Adrenal gland (tissue), 12 donors: ENCODE results near the gene COASY. TPM values are rescaled to one million over a fixed set of nuclear protein-coding genes. Genes with fewer than 3 reads are reported as not detected.
A peak's percentile ranks its signal among the peaks of the same experiment; 100 is the strongest.
"Not testable (repeated sequence)": the region's sequence is repeated elsewhere in the genome, so short reads cannot be mapped to it uniquely, and the experiment has no call there.

Experiments used
- DNase-seq, 7 donors: peaks; one replicate each; pipeline ENCODE4 v3.0.0-alpha.2; 2019 to 2020
- H3K27ac ChIP-seq, 5 donors: fragments of 200-600 bp; sonication (generic) in 4 of 5; 1 replicate in 3 of 5; 2 replicates in 2 of 5; pipeline versions ENCODE4 v1.5.1 to v1.8.0; 2016 to 2020; ENCODE audit warnings: mild to moderate bottlenecking in 1 of 5
- H3K27me3 ChIP-seq: fragments of 200-600 bp; 2 replicates; pipeline ENCODE4 v1.8.0; 2021
- H3K36me3 ChIP-seq, 2 donors: fragments of 200-600 bp; replicated peaks in 1 of 2; 1 replicate in 1 of 2; 2 replicates in 1 of 2; pipeline versions ENCODE4 v1.5.1 to v1.8.0; 2018 to 2022
- H3K4me1 ChIP-seq, 2 donors: fragments of 200-600 bp; replicated peaks in 1 of 2; 1 replicate in 1 of 2; 2 replicates in 1 of 2; pipeline versions ENCODE4 v1.5.1 to v1.8.0; 2018 to 2021
- H3K4me3 ChIP-seq, 4 donors: fragments of 200-600 bp; sonication (generic) in 3 of 4; one replicate each; pipeline ENCODE4 v1.5.1; 2016 to 2018
- H3K9me3 ChIP-seq, 3 donors: fragments of 200-600 bp; sonication (generic) in 1 of 3; replicated peaks in 1 of 3; 1 replicate in 2 of 3; 2 replicates in 1 of 3; pipeline versions ENCODE4 v1.5.1 to v1.8.0; 2016 to 2021
- POLR2A ChIP-seq, 2 donors: fragments of 450-650 bp; IDR thresholded peaks; one replicate each; pipeline ENCODE4 v1.6.1; 2017; ENCODE audit warnings: antibody characterized with exemption in 2 of 2, mild to moderate bottlenecking in 2 of 2, moderate library complexity in 1 of 2
- WGBS, 4 donors: extraction: QIAGEN DNeasy Blood & Tissue Kit in 2 of 4; methylation state at CpG; one replicate each; pipeline versions ENCODE4 v1.1.5 to v1.1.7; 2013 to 2017; 5-methylcytosine and 5-hydroxymethylcytosine counted together
- intact Hi-C, 2 donors: fragments of 100-400 bp; cut with DNase I; formaldehyde crosslinking; loops; one replicate each; pipeline versions ENCODE4 v1.14.1 to v1.15.0; 2022 to 2023
- polyA plus RNA-seq, 3 donors: library from polyadenylated mRNA; stranded (reverse); fragments of 200-250 nt in 2 of 3; fragments of 350-450 nt in 1 of 3; fragmentation: Illumina TruSeq in 1 of 3; extraction: RNeasy Lipid Tissue Mini Kit (QIAGEN cat#74804) in 1 of 3; gene quantifications; one replicate each; pipeline ENCODE4 v1.2.3, GENCODE V29; 2013 to 2014
- total RNA-seq, 9 donors: library from RNA; depleted of rRNA in 4 of 9; stranded (reverse); fragments of >200 nt in 4 of 9; fragments of 120-200 nt in 1 of 9; fragmentation: NEBNext Ultra II Directional in 1 of 9; extraction: Animal tissue kit (Norgen Biotek cat#: 25700) in 1 of 9; gene quantifications; one replicate each; pipeline versions ENCODE4 v1.1.0 to v1.2.4, GENCODE V29; 2013 to 2023
- TF ChIP-seq, protein P1 (sequence below), 6 experiments: fragments of 450-650 bp in 4 of 6; fragments of 200-600 bp in 2 of 6; sonication (generic) in 1 of 6; IDR thresholded peaks; 1 replicate in 5 of 6; 2 replicates in 1 of 6; pipeline versions ENCODE4 v1.5.1 to v1.8.0; 2016 to 2021; ENCODE audit warnings: antibody characterized with exemption in 6 of 6, mild to moderate bottlenecking in 2 of 6, moderate library complexity in 1 of 6
- donor health status: healthy with polysubstance abuse.
- donor health status: Bipolar disorder and iron deficiency.
- donor health status: DM: yes; HTN: yes; CAD: no.
- donor health status: DM: no; HTN: no; CAD: no.
- donor health status: DM: no; HTN: no; CAD: no.
- donor health status: DM: yes; HTN: yes; CAD: no.

Gene COASY
- total and polyA plus RNA-seq, 12 donors = 46.8 to 192 (median 91.8) TPM

DNA sequence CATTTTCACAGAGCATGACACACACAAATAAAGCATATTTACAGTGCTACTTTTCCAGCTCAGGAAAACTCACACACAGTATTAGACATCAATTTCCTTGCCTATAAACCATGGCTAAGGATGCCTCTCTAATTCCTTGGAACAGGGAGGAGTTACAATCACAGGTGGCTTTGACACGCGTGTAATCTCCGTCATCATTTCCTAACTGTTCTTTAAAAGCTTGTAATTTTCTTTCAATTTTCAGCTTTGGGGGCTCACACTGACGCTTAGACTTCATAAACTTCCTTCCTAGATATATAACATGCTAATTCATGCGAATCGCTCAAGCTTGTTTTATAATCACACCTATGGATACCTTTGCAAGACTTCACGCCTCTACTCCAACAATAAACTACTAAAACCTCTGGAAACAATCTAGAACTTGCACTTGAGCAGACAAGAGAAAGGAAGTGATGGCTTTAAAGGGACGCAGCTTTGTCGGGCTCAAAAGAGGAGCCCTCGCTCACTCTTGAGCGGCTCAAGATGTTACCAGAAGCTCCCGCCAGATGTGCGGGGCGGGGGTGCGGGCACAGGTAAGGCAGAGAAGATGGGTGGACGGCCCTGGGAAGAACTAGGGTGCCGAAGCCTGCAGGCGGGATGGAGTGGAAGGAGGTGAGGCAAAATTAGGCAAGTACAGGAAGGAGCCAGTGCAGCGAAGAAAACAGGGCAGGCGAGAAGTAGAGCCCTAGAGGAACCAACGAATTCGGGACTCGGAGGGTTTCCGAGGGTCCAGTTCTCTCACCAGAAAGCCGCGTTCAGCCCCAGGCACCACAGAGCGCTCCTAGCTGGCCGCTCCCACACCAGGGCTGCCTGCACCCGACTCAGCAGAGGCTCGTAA lies 46.6 kb downstream of the COASY start:
- peaks cover 22 to 31% of the 10 kb centered on the region in 2 donors for H3K4me1 ChIP-seq
- H3K36me3 ChIP-seq = peaks cover 0 to 16% of the 10 kb centered on the region in 2 donors
- TF ChIP-seq, protein P1, sequence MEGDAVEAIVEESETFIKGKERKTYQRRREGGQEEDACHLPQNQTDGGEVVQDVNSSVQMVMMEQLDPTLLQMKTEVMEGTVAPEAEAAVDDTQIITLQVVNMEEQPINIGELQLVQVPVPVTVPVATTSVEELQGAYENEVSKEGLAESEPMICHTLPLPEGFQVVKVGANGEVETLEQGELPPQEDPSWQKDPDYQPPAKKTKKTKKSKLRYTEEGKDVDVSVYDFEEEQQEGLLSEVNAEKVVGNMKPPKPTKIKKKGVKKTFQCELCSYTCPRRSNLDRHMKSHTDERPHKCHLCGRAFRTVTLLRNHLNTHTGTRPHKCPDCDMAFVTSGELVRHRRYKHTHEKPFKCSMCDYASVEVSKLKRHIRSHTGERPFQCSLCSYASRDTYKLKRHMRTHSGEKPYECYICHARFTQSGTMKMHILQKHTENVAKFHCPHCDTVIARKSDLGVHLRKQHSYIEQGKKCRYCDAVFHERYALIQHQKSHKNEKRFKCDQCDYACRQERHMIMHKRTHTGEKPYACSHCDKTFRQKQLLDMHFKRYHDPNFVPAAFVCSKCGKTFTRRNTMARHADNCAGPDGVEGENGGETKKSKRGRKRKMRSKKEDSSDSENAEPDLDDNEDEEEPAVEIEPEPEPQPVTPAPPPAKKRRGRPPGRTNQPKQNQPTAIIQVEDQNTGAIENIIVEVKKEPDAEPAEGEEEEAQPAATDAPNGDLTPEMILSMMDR (IDR thresholded peaks at IDR 0.05) = no peak
- no peak for TF ChIP-seq POLR2A (IDR thresholded peaks at IDR 0.05)
- H3K27me3 ChIP-seq = no peaks in the 10 kb centered on the region
- WGBS, 4 donors = 0% methylated on average over 26 to 30 of the region's 30 CpGs
- DNase-seq = no peak
- H3K27ac ChIP-seq = peak overlapping the region; percentile 63 to 94 (median 81)
- no peaks in the 10 kb centered on the region for H3K9me3 ChIP-seq
- intact Hi-C loops = loop anchor here in 1 of 2 donors (5.0 kb wide), 1 partner anchor 74 kb away; the partner anchor contains the start of genes CCR10 and CNTNAP1
- H3K4me3 ChIP-seq = peak overlapping the region; percentile 86 to 97 (median 90)

DNA sequence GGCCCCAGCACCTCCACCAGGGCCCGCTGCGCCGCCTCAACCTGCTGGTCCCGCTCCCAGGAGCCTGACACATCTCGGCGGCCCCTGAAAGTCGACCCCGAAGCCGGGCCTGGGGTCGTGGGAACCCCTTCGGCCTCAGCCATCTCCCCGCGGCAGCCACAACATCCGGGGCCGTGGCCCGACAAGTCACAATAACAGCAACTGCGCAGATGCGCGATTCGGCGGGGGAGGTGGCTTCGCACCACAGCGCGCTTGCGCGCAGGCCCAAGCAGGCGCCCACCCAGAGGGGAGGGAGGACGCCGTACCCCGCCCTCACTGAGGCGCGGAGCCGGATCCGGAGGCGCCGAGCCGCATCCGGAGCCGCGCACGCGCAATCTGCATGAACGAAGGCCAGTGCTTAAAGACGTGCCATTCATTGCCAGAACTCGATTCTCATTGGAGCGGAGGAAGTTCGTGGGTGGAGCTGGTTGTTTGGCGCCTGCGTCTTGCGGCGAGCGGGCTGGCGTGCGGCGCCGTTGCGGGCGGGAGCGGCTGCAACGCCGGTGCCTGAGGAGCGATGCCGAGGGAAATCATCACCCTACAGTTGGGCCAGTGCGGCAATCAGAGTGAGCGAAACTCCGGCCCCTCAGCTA lies 47.4 kb downstream of the COASY start, which contains the start of the genes RETREG3 and TUBG1:
Gene RETREG3, minus strand, starts transcription at position 193 of the 632 bp plus-strand sequence. Its CDS starts 50 bp downstream, at position 143.
Gene TUBG1, plus strand, starts transcription at position 502 of the 632 bp plus-strand sequence. Its CDS starts 55 bp downstream, at position 557.
- intact Hi-C loops = loop anchor here in 1 of 2 donors (5.0 kb wide), 1 partner anchor 73 kb away; the partner anchor contains the start of genes CCR10 and CNTNAP1
- 0 to 1% (median 0%) methylated on average over 23 to 66 of the region's 66 CpGs for WGBS, 4 donors

DNA sequence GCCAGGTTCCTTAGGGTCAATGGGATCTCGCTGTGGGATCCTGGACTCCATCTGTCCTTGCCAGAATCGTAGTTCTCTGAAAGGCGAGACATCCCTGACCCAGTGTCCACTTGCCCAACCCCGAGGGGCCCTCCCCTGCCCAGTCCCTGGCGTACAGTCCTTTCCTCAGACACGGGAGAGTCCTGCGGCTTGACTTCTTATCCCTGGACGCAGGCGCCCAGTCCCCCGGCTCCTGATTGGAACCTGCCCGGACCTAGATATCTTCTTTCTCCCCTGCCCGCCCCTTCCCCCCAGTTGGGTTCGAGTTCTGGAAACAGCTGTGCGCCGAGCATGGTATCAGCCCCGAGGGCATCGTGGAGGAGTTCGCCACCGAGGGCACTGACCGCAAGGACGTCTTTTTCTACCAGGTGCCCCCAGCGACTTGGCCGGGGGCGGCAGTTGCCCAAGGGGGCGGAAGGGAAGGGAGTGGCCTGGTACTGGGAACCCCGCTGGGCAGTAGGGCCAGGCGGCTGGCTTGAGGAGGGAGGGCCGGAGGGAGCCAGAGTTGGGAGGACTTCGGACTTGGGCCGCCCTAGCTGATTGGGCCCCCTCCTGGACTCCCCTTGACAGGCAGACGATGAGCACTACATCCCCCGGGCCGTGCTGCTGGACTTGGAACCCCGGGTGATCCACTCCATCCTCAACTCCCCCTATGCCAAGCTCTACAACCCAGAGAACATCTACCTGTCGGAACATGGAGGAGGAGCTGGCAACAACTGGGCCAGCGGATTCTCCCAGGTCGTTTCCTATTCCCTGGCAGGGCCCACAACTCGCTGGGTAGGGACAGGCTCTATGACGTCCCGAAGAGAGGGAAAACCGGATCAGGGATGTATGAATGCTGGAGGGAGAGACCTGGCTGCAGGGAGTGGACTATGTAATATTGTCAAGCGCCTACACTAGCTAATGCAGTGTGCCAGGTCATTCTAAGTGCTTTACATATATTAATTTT lies 48.2 kb downstream of the COASY start:
- peak overlapping the region; percentile 33 to 94 (median 70) for H3K27ac ChIP-seq
- not testable (repeated sequence) for H3K9me3 ChIP-seq, H3K27me3 ChIP-seq
- H3K36me3 ChIP-seq = peaks cover 0 to 30% of the 10 kb centered on the region in 2 donors
- 13 to 24% (median 18%) methylated on average over 12 to 35 of the region's 42 CpGs for WGBS, 4 donors
- peaks cover 22 to 31% of the 10 kb centered on the region in 2 donors for H3K4me1 ChIP-seq
- intact Hi-C loops = loop anchor here in 1 of 2 donors (5.0 kb wide), 2 partner anchors 62 to 72 kb away; partner anchors contain the start of genes CCR10 and CNTNAP1
- peak overlapping the region in 3 of 4 donors; percentile 58 to 93 (median 83) for H3K4me3 ChIP-seq
- peak in 3 of 7 donors; percentile 46 to 65 (median 55) for DNase-seq

More for the DNA sequence above, 47.4 kb downstream of the COASY start, which contains the start of the genes RETREG3 and TUBG1:
- Histone ChIP-seq H3K27me3 (no peaks in the 10 kb centered on the region), H3K4me3 (peak within 1 kb of the TSS; percentile 86 to 97 (median 90)), H3K4me1 (peaks cover 22 to 31% of the 10 kb centered on the region in 2 donors), H3K27ac (peak within 1 kb of the TSS; percentile 63 to 94 (median 81)), H3K36me3 (peaks cover 0 to 22% of the 10 kb centered on the region in 2 donors), H3K9me3 (no peaks in the 10 kb centered on the region)
- TF ChIP-seq POLR2A (IDR thresholded peaks at IDR 0.05) = peak; percentile 65 to 82
- TF ChIP-seq, protein P1 (IDR thresholded peaks at IDR 0.05) = peak in 5 of 6 experiments; percentile 19 to 44 (median 24)
- DNase-seq = peak; percentile 98 to 99 (median 98)

DNA sequence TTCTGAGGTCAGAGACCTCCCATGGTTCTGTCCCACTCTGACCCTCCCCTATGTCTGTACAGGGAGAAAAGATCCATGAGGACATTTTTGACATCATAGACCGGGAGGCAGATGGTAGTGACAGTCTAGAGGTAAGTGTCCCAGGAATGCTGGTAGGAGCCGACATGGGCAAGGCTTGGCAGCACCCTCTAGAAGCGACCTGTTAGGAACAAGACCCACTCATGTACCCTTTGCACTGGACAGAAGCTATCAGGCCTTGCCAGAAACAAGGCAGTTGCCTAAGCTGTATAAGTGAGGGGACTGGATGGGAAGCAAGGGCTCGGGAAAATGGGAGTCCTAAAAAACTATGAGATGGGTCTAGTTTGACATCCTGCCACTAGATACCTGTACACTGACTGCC lies 50.1 kb downstream of the COASY start:
- no peak overlapping the region for H3K27ac ChIP-seq
- DNase-seq = no peak
- intact Hi-C loops = loop anchor here in 1 of 2 donors (5.0 kb wide), 1 partner anchor 60 kb away; no protein-coding TSS in a partner anchor
- WGBS, 4 donors = 96 to 100% (median 97%) methylated on average over 1 to 4 of the region's 4 CpGs
- H3K9me3 ChIP-seq = no peaks in the 10 kb centered on the region
- peaks cover 0 to 41% of the 10 kb centered on the region in 2 donors for H3K36me3 ChIP-seq
- no peaks in the 10 kb centered on the region for H3K27me3 ChIP-seq
- H3K4me1 ChIP-seq = peaks cover 15 to 17% of the 10 kb centered on the region in 2 donors
- TF ChIP-seq, protein P1 (IDR thresholded peaks at IDR 0.05) = no peak
- no peak for TF ChIP-seq POLR2A (IDR thresholded peaks at IDR 0.05)
- no peak overlapping the region for H3K4me3 ChIP-seq
